Stimulated activated naive CD4-positive, alpha-beta T cell treated with Interleukin-2 at 50 U/mL for 16 hours (primary cell): ENCODE measurements around the gene RIN1.
A peak's percentile ranks its signal among the peaks of the same experiment; 100 is the strongest.
"Not testable (repeated sequence)": the region's sequence is repeated elsewhere in the genome, so short reads cannot be mapped to it uniquely, and the experiment has no call there.

Experiments used
- DNase-seq: peaks from one replicate; lab custom pipeline; 2025; lab: John Stamatoyannopoulos, UW

RIN1 gene

DNA sequence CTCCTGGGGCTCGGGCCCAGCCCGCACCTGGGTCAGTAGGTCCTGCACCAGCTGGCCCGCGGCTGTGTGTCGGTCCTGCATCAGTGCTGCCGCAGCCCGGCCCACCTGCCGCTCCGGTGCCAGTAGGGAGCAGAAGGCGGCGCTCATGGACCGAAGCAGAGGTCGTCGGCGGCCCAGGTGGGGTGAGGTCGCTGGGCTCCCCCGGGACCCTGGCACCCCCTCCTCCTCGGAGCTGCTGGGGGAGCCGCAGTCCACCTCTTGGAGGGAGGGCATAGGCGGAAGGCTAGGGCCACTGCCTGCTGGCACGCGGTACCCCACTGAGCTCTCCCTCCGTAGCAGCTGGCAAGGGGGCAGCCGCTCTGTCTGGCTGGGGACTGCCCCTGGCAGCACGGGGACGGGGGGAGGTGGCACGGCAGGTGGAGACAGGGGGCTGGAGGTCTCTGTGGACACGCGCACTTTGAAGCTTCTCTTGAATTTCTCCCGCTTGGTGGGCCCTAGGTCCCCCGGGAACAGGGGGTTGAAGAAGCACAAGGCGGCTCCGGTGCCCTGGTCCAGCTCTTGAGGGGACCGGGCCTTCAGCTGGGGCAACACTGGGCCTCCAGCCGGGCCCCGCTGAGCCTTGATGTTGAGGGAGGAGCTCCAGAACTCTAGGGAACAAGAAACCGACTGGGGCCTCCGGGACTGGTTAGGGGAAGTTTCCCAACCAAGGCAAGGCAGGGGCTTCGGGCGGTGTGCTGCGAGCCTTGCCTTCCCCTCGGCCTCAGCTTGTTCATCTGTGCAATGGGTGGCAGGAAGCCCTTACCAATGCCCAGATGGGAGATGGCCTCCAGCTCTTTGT lies 1.4 kb downstream of the RIN1 start:
- no peak for DNase-seq

DNA sequence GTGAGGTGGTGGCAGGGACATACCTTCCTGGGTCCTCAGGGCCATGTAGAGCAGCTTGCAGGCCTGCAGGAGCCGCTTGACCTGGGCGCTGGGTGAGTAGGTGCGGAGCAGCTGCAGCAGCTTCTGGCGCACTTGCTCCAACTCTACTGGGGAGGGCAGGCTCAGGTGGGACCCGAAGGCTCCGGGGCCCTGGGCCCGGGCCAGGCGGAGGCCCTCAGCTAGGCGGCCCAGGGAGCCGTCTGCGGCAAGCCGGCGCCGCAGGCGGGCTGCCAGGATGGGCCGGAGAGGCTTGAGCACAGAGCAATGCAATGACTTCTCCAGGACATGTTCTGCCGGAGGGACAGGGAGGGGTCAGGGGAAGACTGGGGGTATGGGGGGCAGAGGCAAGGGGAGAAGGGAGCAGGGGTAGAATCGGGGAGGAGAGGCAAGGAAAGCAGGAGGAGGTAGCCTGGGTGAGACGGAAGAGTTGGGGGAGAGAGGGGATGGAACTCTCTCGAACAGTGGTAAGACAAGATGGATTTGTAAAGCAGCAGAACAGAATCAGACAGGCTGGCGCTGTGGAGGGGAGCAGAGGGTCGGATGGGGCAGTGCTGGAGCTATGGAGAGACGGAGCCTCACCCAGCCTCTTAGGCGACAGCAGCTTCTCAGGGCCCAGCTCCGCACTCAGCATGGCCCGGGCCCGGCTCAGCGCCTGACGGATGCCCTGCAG lies 2.2 kb downstream of the RIN1 start:
- DNase-seq, result no peak

DNA sequence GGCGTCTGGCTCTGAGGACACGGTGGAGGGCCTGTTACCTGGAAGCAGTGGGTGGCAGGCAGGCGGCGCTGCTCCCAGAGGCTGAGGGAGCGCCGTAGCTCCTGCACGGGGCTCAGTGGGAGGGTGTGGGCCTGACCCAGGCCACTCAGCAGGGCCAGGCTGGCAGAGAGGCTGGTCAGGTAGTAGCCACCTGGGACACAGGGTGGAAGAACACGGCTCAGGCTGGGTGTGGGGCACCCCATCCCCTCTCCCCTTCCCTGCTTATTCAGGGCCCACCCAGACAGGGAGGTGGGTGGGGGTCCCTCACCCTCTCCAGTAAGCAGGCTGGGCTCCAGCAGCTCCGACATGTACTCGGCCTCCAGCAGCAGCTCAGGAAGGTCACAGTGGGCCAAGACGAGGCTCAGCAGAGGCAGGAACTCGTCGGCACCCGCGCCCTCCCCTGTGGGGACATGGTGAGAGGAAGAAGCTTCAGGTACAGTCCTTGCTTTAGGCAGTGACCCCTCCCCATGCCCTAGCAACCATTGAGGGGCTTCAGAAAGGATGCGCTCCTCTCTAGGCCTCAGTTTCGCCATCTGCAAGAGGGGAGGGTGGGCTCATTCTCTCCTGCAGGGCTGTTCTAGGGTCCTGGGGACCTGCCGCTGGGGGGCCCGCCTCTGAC lies 2.9 kb downstream of the RIN1 start:
- no peak for DNase-seq

DNA sequence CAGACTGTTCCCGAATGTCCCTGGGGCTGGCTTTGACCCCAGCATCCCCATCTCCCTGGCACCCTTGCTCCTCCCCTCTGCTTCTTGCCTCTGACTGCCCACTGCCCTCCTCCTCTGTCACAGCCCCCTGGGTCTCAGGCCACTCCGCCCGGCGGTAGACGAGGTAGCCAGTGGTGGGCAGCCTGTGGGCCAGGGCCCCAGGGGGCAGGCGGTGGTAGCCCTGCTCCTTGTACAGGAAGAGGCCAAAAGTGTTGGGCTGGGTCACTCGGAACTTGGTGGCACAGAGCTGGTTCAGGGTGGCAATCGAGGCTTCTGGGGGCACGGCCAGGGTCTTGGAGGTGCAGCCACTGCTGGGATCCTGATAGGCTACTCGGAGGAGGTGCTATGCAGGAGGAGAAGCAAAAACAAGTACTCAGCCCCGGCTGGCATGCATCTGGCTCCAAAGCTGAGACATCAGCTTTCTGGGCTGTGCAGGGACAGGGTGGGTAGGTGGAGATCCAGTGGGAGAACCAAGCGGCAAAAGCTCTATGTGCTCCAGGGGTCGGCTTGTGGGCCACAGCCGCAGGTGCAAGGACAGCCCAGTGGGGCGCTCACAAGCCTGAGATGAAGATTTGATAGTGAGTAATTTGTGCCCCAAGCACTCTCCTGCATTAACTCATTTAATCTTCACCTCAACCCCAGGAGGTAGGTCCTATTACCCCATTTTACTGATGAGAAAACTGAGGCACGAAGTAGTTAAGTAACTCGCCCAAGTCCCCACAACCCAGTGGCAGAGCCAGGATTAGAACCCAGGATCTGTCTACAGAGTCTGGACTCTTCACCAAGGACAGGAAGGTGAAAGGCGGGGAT lies 3.6 kb downstream of the RIN1 start:
- DNase-seq, result no peak

DNA sequence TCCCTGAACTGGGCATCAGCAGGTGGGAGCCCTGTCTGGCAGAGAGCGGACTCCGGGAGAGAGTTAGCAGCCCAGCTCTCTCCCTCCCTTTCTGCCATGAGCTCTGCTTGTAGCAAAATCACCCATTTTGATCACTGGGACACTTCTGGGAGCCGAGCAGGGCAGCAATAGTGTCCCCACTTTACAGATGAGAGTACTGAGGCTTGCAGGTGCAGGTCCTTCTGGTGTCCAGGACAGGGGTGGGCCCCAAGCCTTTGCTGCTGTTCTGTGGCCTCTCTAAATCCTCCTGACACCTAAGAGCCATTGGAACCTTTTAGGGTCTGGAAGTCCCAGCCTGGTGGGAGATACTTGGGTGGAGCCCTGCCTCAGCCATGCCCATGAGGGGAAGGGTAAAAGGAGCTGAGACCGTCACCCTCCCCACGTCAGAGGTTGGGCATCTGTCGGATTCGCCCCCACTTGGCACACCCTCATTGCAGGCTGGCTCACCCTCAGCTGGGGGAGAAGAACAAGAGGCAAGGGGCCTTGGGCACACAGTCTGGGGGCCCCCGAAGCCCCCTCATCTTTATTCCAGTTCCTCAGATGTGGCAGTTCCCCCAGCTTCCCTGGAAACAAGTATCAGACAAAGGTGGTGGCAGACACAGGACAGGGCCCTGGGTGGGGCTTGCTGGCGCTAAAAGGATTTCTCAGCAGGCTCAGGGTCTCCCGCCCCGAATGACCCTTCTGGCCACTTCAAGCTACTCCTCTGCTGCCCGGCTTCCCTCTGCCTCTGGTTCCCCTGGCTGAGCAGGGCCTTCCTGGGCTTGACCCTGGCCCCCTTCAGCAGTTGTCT lies 4.5 kb downstream of the RIN1 start:
- no peak for DNase-seq

DNA sequence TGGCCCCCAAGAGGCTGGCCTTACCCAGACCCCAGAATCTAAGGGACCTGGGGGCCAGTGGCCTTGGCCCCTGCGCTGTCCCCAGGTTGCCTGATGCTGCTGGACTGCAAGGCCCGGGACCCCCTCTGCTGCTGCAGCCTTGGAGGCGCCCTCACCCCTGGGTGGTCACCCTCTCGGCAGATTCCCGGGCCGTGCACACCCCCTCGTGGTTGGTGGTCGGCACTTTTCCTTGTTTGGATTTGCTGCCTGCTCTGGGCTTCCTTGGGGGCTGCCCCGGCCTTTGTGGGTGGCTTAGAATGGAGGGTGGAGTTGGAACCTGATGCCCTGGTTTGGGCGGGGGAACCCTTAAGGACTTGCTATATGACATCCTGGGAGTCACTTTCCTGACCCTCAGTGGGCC lies 5.3 kb downstream of the RIN1 start:
- no peak for DNase-seq

DNA sequence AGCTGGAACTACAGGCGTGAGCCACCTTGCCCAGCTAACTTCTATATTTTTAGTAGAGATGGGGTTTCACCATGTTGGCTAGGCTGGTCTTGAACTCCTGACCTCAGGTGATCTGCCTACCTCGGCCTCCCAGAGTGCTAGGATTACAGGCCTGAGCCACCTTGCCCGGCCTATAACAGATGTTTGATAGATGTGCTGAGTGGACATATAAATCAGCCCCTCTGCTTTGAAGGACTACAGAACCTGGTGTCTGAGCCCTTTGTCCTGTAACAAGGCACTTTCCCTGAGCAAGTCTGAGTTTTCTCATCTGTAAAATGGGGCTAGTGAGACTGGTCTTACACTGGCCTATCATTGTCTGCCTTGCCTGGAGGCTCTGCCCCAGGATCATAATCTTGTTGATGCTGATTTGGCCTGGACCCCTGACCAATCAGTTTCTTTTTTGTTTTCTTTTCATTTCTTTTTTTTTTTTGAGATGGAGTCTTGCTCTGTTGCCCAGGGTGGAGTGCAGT lies 7.0 kb downstream of the RIN1 start:
- no peak for DNase-seq

DNA sequence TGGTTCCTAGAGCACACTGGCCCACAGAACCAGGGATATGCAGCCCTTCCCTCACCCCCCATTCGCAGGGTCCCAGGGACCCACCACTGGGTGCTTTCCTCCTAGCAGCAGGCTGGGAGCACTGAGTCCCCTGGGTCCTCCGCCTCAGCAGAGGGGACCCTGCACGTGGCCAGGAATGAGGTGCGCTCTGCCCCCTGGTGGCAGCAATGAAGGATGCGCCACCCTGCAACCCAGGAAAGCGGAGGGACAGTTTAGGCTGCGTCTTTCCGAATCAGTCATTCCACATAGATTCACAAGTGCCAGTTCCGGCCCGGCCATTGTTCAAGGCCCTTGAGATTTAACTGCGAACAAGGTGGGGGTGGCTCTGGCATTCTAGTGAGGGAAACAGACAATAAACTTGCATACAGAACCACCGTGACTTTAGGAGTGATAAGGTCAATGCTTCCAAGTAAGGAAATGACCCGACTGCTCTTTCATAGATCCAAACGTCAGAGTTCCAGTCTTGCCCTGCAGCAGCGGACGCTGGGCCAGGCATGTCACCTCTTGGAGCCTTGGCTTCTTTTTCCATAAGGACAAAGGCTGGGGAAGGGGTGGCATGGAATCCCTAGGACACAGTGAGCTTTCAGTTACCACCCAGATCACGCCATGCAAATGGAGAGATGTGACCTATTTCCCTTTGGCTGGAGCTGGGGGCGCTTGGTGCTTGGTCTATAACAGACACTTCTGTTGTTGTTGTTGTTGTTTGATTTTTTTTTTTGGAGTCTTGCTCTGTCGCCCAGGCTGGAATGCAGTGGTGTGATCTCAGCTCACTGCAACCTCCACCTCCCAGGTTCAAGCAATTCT lies 7.7 kb downstream of the RIN1 start:
- peak; percentile 70 for DNase-seq

DNA sequence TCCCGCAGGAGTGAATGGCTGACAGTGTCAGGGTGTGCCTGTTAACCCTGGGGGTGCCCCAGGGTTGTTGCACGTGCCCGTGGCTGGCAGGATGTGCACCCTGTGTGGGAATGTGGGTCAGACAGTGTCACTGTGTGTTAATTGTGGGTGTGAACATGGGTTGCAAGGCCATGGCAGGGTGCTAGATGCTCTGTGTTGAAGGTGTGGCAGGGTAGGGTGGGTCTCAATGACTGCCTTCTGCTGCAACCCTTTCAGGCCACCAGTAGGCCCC lies 8.3 kb downstream of the RIN1 start:
- DNase-seq, result no peak

DNA sequence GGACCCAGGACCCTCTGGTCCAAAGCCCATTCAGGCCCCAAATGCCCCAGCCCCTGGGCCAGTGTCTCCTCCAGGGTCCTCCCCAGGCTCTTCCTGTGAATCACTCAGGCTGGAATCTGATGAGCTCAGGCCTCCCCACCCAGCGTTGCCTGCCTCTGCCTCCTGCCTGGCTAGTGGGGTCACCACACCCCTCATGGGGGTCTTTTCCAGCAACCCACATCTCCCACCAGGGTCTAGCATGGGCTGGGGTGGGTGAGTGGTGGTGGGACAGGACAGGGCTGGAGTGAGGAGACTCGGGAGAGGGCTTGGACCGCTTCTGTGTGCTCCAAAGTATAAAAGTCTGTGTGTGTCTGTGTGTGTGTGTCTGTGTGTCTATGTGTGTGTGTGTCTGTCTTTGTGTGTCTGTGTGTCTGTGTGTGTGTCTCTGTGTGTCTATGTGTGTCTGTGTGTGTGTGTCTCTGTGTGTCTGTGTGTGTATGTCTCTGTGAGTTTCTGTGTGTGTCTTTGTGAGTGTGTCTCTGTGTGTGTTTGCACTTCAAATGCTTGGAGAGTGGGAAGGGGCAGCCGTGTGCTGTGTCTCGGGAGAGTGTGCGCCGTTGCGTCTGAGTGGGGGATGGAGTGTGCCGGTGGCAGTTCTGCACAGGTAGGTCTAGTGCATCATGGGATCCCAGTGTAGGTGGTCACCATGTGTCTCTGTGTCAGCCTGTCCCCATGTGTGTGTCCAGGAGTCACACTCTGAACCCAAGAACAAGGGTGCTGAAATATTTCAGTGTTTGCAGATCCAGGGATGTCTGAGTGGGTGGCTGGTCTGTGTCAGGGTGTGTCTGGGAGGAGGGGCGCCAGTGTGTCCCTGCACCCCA lies 8.8 kb downstream of the RIN1 start:
- no peak for DNase-seq

DNA sequence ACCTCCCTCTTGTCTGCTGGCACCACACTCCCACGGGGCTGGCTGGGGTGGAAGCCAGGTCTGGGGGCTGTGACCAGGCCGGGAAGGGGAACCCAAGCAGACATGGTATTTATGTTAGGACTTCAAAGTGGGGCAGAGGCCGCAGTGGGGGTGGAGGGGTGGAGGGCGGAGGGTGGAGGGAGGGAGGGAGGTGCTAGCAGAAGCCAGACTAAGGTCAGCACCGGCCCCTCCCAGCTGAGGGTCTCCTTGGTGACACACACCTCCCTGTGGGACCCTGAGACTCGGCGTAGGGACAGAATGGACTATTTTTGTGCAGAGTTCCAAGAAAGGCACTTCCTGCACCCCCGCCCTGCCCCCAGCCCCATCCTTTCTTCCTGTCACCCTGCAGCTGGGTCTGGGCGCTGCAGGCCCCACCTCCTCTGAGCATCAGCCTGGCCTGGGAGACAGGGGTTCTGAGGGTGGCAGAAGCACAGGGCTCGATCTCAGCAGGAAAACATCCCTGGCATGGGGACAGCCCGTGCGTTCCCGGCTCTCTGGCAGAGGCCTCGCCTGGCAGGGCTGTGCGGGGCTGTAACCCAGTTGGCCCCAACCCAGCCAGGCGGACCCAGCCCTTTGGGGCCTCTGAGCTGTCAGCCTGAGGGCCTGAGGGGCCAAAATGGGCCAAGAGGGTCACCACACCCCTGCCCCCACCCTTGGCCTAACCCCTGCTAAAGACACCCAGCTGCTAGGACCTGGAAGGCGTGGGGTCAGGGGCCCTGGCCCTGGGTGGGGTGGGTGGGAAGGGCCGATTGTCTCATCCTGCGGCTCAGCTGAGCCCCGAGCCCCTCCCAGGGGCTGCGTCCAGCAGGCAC lies 9.7 kb downstream of the RIN1 start:
- DNase-seq, result no peak

DNA sequence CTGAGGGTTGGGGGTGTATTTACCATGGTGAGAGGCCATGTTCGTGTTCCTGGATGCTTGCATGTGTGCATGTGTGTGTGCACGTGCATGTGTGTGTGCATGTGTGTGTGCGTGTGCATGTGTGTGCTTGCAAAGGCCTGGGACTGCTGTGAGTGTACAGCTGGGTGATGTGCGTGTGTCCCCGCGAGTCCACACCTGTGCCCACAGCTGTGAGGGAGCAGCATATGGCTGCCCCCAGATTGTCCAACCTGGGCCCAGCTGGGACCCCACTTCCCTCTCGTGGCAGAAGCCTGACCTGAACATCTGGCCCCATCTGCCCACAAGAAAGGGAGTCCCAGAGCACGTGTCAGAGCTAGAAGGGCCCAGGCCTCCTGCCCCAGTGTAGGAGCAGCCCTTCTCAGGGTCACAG lies 11.0 kb downstream of the RIN1 start:
- no peak for DNase-seq

DNA sequence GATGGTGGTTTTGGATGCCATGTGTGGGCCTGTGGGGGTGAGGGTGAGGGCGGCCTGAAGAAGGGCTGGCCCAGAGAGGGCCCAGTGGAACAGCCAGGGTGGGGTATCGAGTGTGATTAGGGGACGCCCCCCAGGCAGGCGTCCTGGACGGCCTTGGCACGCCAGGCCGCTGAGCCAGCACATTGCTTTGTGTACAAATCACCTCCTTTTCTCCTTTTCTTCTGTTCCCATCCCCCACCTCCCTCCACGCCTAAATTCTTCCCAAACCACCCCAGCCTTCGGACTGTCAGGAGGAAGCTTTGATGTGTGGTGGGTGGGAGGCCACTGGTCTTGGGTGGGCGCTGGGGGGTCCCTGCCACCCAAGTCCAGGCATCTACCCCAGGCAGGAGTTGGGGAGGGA lies 11.6 kb downstream of the RIN1 start:
- no peak for DNase-seq

DNA sequence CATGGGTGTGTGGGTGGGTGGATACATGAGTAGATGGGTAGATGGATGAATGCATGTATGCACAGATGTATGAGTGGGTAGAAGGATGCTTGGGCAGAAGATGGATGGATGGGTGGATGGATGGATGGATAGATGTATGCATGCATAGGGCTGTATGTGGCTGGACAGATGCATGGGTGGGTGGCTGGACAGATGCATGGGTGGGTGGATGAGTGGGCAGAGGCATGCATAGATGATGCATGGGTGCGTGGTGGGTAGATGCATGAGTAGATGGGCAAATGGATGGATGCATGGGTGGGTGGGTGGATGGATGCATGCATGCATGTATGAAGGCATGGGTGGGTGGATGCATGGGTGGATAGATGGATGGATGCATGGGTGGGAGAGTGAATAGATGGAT lies 12.6 kb downstream of the RIN1 start:
- no peak for DNase-seq

DNA sequence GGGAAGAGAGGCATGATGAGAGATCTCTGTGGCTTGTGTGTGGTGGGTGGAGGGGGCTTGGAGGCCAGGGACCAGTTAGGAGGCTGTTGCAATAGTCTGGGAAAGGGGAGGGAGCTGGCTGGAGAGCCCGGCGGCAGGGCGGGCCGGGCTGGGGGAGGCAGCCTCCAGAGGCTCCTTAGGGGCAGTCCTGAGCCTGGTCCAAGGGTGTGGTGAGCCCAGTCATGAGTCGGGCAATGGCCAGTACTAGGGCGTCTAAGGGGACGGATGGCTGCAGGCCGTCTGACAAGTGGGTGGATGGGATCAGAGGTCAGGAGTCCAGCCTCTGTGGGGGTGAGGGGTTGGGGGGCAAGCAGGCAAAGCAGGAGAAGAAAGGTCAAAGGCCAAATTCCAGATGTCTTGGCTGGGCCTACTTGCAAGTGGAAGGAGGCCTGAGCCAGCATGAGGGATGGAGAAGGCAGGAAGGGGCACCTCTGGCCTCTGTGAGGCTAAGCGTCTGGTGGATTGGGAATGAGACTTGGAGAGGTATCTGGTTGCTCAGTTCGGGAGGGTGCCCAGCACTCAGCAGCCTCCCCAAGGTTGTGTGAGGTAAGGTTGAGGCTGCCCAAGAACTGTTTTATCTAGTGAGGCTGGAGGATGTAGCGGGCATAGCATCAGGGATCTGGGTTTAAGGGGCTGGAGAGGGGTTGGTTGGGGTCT lies 13.4 kb downstream of the RIN1 start:
- DNase-seq, result no peak

DNA sequence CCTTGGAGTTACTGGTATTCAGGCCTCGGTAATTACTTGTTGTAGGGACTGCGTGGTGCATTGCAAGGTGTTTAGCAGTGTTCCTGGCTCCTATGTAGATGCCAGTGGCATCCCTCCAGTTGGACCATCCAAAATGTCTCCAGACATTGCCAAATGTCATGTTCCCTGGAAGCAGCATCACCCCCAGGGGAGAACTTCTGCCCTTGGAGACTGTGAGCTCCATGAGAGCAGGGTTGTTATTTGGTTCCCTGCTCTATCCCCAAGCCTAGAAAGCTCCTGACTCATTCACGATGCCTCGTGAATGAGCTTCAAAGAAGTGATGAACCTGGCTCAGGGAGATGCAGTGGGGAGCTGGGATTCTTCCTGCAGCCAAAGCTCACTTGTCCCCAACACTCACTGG lies 14.6 kb downstream of the RIN1 start:
- DNase-seq, result no peak

DNA sequence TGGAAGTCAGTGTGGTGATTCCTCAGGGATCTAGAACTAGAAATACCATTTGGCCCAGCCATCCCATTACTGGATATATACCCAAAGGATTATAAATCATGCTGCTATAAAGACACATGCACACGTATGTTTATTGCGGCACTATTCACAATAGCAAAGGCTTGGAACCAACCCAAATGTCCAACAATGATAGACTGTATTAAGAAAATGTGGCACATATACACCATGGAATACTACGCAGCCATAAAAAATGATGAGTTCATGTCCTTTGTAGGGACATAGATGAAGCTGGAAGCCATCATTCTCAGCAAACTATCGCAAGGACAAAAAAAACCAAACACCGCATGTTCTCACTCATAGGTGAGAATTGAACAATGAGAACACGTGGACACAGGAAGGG lies 15.5 kb downstream of the RIN1 start:
- not testable (repeated sequence) for DNase-seq

DNA sequence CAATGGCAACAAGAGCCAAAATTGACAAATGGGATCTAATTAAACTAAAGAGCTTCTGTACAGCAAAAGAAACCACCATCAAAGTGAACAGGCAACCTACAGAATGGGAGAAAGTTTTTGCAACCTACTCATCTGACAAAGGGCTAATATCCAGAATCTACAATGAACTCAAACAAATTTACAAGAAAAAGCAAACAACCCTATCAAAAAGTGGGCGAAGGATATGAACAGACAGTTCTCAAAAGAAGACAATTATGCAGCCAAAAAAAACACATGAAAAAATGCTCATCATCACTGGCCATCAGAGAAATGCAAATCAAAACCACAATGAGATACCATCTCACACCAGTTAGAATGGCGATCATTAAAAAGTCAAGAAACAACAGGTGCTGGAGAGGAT lies 15.9 kb downstream of the RIN1 start:
- DNase-seq, result not testable (repeated sequence)
